Spleen (tissue), 11 donors: ENCODE data around the gene IDI2. TPM values are rescaled to one million over a fixed set of nuclear protein-coding genes. Genes with fewer than 3 reads are reported as not detected.

Experiments
- DNase-seq: peaks from one replicate; pipeline ENCODE4 v3.0.0-alpha.2; 2020
- H3K27ac ChIP-seq, 8 donors: fragments of 200-600 bp; sonication (generic) in 7 of 8; 1 replicate in 4 of 8; 2 replicates in 4 of 8; pipeline versions ENCODE4 v1.5.0 to v1.8.0; 2016 to 2021; ENCODE audit warnings: inconsistent platforms in 4 of 8, mild to moderate bottlenecking in 4 of 8, moderate library complexity in 1 of 8
- H3K27me3 ChIP-seq, 7 donors: fragments of 200-600 bp; sonication (generic) in 6 of 7; replicated peaks in 1 of 7; 1 replicate in 4 of 7; 2 replicates in 3 of 7; pipeline versions ENCODE4 v1.5.0 to v1.8.0; 2016 to 2021; ENCODE audit warnings: inconsistent platforms in 3 of 7, mild to moderate bottlenecking in 1 of 7
- H3K36me3 ChIP-seq, 6 donors: fragments of 200-600 bp; sonication (generic) in 5 of 6; 1 replicate in 4 of 6; 2 replicates in 2 of 6; pipeline versions ENCODE4 v1.5.0 to v1.8.0; 2016 to 2021; ENCODE audit warnings: inconsistent platforms in 2 of 6
- H3K4me1 ChIP-seq, 6 donors: fragments of 200-600 bp; sonication (generic) in 5 of 6; 1 replicate in 3 of 6; 2 replicates in 3 of 6; pipeline versions ENCODE4 v1.5.0 to v1.8.0; 2016 to 2021; ENCODE audit warnings: inconsistent platforms in 3 of 6
- H3K4me3 ChIP-seq, 8 donors: fragments of 200-600 bp; sonication (generic) in 7 of 8; 1 replicate in 4 of 8; 2 replicates in 4 of 8; pipeline versions ENCODE4 v1.5.0 to v1.8.0; 2016 to 2021; ENCODE audit warnings: inconsistent platforms in 4 of 8, mild to moderate bottlenecking in 4 of 8, moderate library complexity in 2 of 8
- H3K9me3 ChIP-seq, 8 donors: fragments of 200-600 bp; sonication (generic) in 7 of 8; 1 replicate in 4 of 8; 2 replicates in 4 of 8; pipeline versions ENCODE4 v1.5.0 to v1.8.0; 2016 to 2021; ENCODE audit warnings: inconsistent platforms in 4 of 8
- POLR2A ChIP-seq, 3 donors: fragments of 450-650 bp; IDR thresholded peaks; one replicate each; pipeline ENCODE4 v1.5.1; 2017; ENCODE audit warnings: antibody characterized with exemption in 3 of 3, mild to moderate bottlenecking in 1 of 3
- POLR2AphosphoS5 ChIP-seq, 3 donors: sonication (generic); formaldehyde crosslinking; IDR thresholded peaks; one replicate each; pipeline ENCODE4 v1.5.1; 2017; ENCODE audit warnings: antibody characterized with exemption in 3 of 3
- WGBS, 5 donors: extraction: QIAGEN DNeasy Blood & Tissue Kit in 3 of 5; methylation state at CpG; one replicate each; pipeline versions ENCODE4 v1.1.5 to v1.1.7; 2013 to 2018; 5-methylcytosine and 5-hydroxymethylcytosine counted together
- intact Hi-C: fragments of 100-400 bp; cut with DNase I; formaldehyde crosslinking; loops from one replicate; pipeline ENCODE4 v1.15.0; 2023; ENCODE audit warnings: low total_unique reads
- polyA plus RNA-seq, 3 donors: library from polyadenylated mRNA; stranded (reverse); fragments of 200-250 nt; gene quantifications; one replicate each; pipeline ENCODE4 v1.2.1, GENCODE V29; 2013
- total RNA-seq, 7 donors: library from RNA; depleted of rRNA in 3 of 7; stranded (reverse); fragments of >200 nt in 3 of 7; fragmentation: NEBNext Ultra II Directional in 4 of 7; extraction: Animal tissue kit (Norgen Biotek cat#: 25700) in 4 of 7; gene quantifications; one replicate each; pipeline versions ENCODE4 v1.1.0 to v1.2.1, GENCODE V29; 2016 to 2021
- TF ChIP-seq, protein P1 (sequence below), 11 experiments: fragments of 200-600 bp in 7 of 11; fragments of 450-650 bp in 4 of 11; sonication (generic) in 4 of 11; IDR thresholded peaks in 8 of 11; conservative IDR thresholded peaks in 3 of 11; 1 replicate in 7 of 11; 2 replicates in 4 of 11; pipeline versions ENCODE4 v1.4.0 to v1.8.0; 2016 to 2021; ENCODE audit warnings: antibody characterized with exemption in 11 of 11, inconsistent platforms in 4 of 11, mild to moderate bottlenecking in 1 of 11
- donor health status: healthy with polysubstance abuse.
- donor health status: DM: no; HTN: no; CAD: no; lungs with moderate emphysema.
- donor health status: DM: no; HTN: no; CAD: no.
- donor health status: Bipolar disorder and iron deficiency.
- donor health status: healthy.
- donor health status: DM: no; HTN: no; CAD: no.
- donor health status: DM: yes; HTN: yes; CAD: no.

Gene IDI2
- total and polyA plus RNA-seq, 10 donors: 0.06 to 0.09 TPM; not detected in 8

DNA sequence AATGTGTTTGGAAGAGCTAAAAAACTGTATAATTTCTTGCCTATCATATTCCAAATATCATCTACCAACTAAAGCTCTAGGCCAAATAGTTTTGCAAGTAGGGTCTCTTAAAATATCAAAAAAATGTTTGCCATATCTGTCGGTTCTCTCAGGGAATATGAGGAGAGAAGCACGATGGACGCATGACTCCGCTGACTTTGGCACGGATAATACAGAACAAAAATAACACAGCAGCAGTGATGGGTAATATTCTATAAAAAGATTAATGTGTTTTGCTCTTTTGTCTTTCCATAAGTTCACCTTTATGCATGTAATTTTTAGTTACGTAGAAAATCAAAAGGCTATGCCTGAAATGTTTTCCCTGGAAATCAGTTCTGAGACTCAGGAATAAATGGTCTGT lies 919 bp upstream of the IDI2 start:
- Histone ChIP-seq H3K27ac (no peak overlapping the region), H3K36me3 (no peaks in the 10 kb centered on the region), H3K9me3 (no peaks in the 10 kb centered on the region), H3K27me3 (no peaks in the 10 kb centered on the region), H3K4me1 (no peaks in the 10 kb centered on the region), H3K4me3 (no peak overlapping the region)
- no peak for DNase-seq
- intact Hi-C loops: no loop called here
- WGBS, 5 donors: 95 to 98% (median 97%) methylated on average over 6 of the region's 6 CpGs
- TF ChIP-seq, protein P1, sequence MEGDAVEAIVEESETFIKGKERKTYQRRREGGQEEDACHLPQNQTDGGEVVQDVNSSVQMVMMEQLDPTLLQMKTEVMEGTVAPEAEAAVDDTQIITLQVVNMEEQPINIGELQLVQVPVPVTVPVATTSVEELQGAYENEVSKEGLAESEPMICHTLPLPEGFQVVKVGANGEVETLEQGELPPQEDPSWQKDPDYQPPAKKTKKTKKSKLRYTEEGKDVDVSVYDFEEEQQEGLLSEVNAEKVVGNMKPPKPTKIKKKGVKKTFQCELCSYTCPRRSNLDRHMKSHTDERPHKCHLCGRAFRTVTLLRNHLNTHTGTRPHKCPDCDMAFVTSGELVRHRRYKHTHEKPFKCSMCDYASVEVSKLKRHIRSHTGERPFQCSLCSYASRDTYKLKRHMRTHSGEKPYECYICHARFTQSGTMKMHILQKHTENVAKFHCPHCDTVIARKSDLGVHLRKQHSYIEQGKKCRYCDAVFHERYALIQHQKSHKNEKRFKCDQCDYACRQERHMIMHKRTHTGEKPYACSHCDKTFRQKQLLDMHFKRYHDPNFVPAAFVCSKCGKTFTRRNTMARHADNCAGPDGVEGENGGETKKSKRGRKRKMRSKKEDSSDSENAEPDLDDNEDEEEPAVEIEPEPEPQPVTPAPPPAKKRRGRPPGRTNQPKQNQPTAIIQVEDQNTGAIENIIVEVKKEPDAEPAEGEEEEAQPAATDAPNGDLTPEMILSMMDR (IDR thresholded peaks at IDR 0.05 in 8 of 11, conservative IDR thresholded peaks at IDR 0.05 in 3 of 11): no peak
- no peak for TF ChIP-seq POLR2AphosphoS5 (IDR thresholded peaks at IDR 0.05)
- no peak for TF ChIP-seq POLR2A (IDR thresholded peaks at IDR 0.05)

DNA sequence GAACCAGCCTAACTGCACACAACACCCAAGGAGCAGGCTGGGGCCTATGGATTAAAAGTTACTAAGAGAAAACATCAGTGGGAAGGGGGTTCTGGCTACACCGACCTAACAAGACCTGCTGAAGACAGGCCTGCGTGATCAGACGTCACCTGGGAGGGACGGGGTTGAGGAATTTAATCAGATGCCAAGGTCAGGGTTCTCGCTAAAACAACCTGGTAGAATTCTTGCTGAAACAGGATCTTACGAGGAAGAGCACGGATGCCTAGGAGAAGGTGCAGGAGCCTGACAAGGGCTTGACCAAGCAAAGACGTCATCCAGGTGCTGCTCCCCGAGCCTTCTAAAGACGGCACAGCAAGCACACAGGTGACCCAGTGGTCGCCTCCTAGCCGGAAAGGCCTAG lies 1.6 kb downstream of the IDI2 start:
- peaks cover 0 to 20% (median 10%) of the 10 kb centered on the region in 6 donors for H3K36me3 ChIP-seq
- H3K4me1 ChIP-seq: no peaks in the 10 kb centered on the region
- no peak overlapping the region for H3K4me3 ChIP-seq
- intact Hi-C loops: no loop called here
- H3K27me3 ChIP-seq: no peaks in the 10 kb centered on the region
- TF ChIP-seq, protein P1 (IDR thresholded peaks at IDR 0.05 in 8 of 11, conservative IDR thresholded peaks at IDR 0.05 in 3 of 11): no peak
- TF ChIP-seq POLR2AphosphoS5 (IDR thresholded peaks at IDR 0.05): no peak
- TF ChIP-seq POLR2A (IDR thresholded peaks at IDR 0.05): no peak
- DNase-seq: no peak
- 91 to 97% (median 95%) methylated on average over 12 of the region's 12 CpGs for WGBS, 5 donors
- H3K27ac ChIP-seq: no peak overlapping the region
- no peaks in the 10 kb centered on the region for H3K9me3 ChIP-seq

DNA sequence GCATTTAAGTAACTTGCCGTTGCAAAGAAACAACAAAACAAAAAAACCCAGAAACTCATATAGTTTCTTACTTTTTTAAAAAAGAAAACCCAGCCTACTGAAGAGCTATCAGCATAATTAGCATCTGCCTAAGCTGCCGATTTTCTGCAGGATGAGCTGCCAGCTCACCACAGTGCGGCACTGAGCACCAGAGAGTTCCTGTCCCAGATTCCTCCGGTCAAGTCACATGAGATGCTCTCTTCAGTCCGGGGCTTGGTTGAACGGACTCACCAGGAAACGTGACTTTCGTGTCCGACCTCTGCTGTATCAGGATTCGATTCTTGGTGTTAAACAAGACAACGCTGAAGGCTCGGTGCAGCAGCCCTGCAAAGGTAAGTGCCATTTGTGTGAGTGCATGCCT lies 3.2 kb downstream of the IDI2 start:
- Histone ChIP-seq H3K27me3 (no peaks in the 10 kb centered on the region), H3K9me3 (no peaks in the 10 kb centered on the region), H3K4me3 (peak overlapping the region in 1 of 8 donors; percentile 6), H3K36me3 (peaks cover under 1 to 37% (median 24%) of the 10 kb centered on the region in 6 donors), H3K4me1 (no peaks in the 10 kb centered on the region), H3K27ac (no peak overlapping the region)
- intact Hi-C loops: no loop called here
- no peak for DNase-seq
- TF ChIP-seq POLR2AphosphoS5 (IDR thresholded peaks at IDR 0.05) (no peak), POLR2A (IDR thresholded peaks at IDR 0.05) (no peak)
- TF ChIP-seq, protein P1 (IDR thresholded peaks at IDR 0.05 in 8 of 11, conservative IDR thresholded peaks at IDR 0.05 in 3 of 11): no peak
- 70 to 88% (median 87%) methylated on average over 12 of the region's 12 CpGs for WGBS, 5 donors

DNA sequence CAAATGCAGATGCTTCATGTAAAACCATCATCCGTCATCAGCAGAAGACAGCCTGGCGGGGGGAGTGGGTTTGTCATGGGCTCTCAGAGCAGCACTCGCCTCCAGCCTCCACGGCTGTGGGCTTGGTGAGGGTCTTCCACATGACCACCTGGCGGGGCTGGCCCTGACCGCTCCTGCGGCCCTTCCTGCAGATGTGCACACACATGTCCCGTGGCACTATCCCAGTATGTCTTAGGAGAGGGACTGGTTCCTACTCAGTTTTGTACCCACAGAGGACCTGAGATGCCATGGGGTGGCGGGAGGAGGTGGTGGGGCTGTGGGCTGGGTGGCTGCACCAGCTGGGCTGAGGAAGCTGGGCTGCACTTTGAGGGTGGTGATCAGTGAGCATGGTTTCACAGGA lies 4.7 kb downstream of the IDI2 start:
- Histone ChIP-seq H3K4me1 (no peaks in the 10 kb centered on the region), H3K9me3 (no peaks in the 10 kb centered on the region), H3K27ac (no peak overlapping the region), H3K36me3 (peaks cover 3 to 52% (median 39%) of the 10 kb centered on the region in 6 donors), H3K4me3 (no peak overlapping the region), H3K27me3 (no peaks in the 10 kb centered on the region)
- intact Hi-C loops: no loop called here
- TF ChIP-seq, protein P1 (IDR thresholded peaks at IDR 0.05 in 8 of 11, conservative IDR thresholded peaks at IDR 0.05 in 3 of 11): no peak
- TF ChIP-seq POLR2AphosphoS5 (IDR thresholded peaks at IDR 0.05): peak in 2 of 3 donors; percentile 18 to 34
- no peak for DNase-seq
- WGBS, 5 donors: 93 to 94% (median 93%) methylated on average over 8 to 9 of the region's 9 CpGs
